ENCODE measurements around the gene CAPZB.

DNA sequence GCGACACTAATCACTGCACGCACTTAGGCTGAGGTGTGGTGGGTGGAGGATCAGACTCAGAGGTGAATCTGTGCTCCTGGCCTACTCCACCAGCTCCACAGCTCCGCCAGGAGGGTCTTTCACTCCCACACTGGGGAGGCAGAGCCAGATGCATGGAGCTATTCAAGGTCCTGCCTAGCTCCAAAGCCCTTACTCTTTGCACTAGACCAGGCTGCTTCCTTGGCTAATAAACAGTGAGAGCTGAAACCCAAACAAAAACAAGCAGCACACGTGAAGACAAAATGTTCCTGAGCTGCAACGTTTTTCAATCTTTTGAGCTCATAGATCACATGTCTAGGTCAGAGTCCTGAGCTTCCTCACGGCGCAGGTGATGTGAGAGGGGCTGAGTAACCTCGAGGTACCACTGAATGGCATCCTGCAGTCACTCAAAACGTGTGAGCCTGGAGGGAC lies 19.2 kb downstream of the CAPZB start:
- TF ChIP-seq, protein P1, sequence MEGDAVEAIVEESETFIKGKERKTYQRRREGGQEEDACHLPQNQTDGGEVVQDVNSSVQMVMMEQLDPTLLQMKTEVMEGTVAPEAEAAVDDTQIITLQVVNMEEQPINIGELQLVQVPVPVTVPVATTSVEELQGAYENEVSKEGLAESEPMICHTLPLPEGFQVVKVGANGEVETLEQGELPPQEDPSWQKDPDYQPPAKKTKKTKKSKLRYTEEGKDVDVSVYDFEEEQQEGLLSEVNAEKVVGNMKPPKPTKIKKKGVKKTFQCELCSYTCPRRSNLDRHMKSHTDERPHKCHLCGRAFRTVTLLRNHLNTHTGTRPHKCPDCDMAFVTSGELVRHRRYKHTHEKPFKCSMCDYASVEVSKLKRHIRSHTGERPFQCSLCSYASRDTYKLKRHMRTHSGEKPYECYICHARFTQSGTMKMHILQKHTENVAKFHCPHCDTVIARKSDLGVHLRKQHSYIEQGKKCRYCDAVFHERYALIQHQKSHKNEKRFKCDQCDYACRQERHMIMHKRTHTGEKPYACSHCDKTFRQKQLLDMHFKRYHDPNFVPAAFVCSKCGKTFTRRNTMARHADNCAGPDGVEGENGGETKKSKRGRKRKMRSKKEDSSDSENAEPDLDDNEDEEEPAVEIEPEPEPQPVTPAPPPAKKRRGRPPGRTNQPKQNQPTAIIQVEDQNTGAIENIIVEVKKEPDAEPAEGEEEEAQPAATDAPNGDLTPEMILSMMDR (IDR thresholded peaks at IDR 0.05), result no peak
- no peak for TF ChIP-seq POLR2A (IDR thresholded peaks at IDR 0.05)

All from lower leg skin (tissue), 3 donors.